HG03469 (cell line): Measurements from ENCODE around the gene C15orf62.

Experiments
- ATAC-seq: cut with Tn5 transposase; IDR thresholded peaks from one replicate; pipeline ENCODE4 v1.9.1; 2021; ENCODE audit warnings: mild to moderate bottlenecking, moderate library complexity, moderate number of reproducible peaks; ENCODE audit not compliant: unreplicated experiment

Gene C15orf62

GRCh38 chr15:40754883-40755811 lies 14.6 kb upstream of the C15orf62 start, which contains the start of gene RMDN3:
TSS of gene RMDN3 (minus strand) at chr15:40755254. CDS start at chr15:40754783, 471 bp downstream.
- peak; percentile 86 for ATAC-seq

GRCh38 chr15:40755812-40756208 lies 14.0 kb upstream of the C15orf62 start:
- ATAC-seq = no peak

- no peak for ATAC-seq
Measured at GRCh38 chr15:40756938-40757337, 12.8 kb upstream of the C15orf62 start.

GRCh38 chr15:40759961-40760360 lies 9.8 kb upstream of the C15orf62 start:
- ATAC-seq = no peak

GRCh38 chr15:40762919-40763800 lies 6.6 kb upstream of the C15orf62 start:
- no peak for ATAC-seq

GRCh38 chr15:40763801-40764628 lies 5.8 kb upstream of the C15orf62 start, which contains the start of gene GCHFR:
TSS of gene GCHFR (plus strand) at chr15:40764068. CDS start at chr15:40764181, 113 bp downstream.
- no peak for ATAC-seq

- ATAC-seq = no peak
Measured at GRCh38 chr15:40764629-40765103, 5.1 kb upstream of the C15orf62 start.

- ATAC-seq = no peak
Measured at GRCh38 chr15:40766194-40766815, 3.5 kb upstream of the C15orf62 start.

GRCh38 chr15:40766906-40767837 lies 2.6 kb upstream of the C15orf62 start:
- ATAC-seq = no peak

GRCh38 chr15:40767838-40768500 lies 1.8 kb upstream of the C15orf62 start:
- ATAC-seq = no peak

GRCh38 chr15:40768521-40769273 lies 1.1 kb upstream of the C15orf62 start:
- no peak for ATAC-seq

GRCh38 chr15:40770147-40770721 lies 454 bp downstream of the C15orf62 start:
- no peak for ATAC-seq

GRCh38 chr15:40771242-40771641 lies 1.5 kb downstream of the C15orf62 start:
- ATAC-seq = no peak

GRCh38 chr15:40772014-40772413 lies 2.2 kb downstream of the C15orf62 start:
- no peak for ATAC-seq

- no peak for ATAC-seq
Measured at GRCh38 chr15:40773496-40773895, 3.7 kb downstream of the C15orf62 start.

- no peak for ATAC-seq
Measured at GRCh38 chr15:40773902-40774301, 4.1 kb downstream of the C15orf62 start.

GRCh38 chr15:40775007-40775406 lies 5.2 kb downstream of the C15orf62 start:
- no peak for ATAC-seq
